A673 (cell line): Measurements from ENCODE around the gene TES. TPM values are rescaled to one million over a fixed set of nuclear protein-coding genes. Genes with fewer than 3 reads are reported as not detected.

Experiments used
- BruUV-seq: library from RNA; stranded (reverse); fragments of 400-500 nt; replicated peaks from 2 replicates; lab custom pipeline; 2021; lab: Mats Ljungman, UMichigan
- CTCF ChIA-PET: fragments of 300-600 bp; sonication (Branson Sonifier 250); formaldehyde crosslinking; loops from one replicate; lab custom pipeline; 2022; ENCODE audit warnings: antibody characterized with exemption; lab: Charles Lee
- POLR2A ChIA-PET: fragments of 300-600 bp; sonication (Branson Sonifier 250); formaldehyde crosslinking; loops from one replicate; lab custom pipeline; 2022; ENCODE audit warnings: antibody characterized with exemption; ENCODE audit not compliant: low non-redundant PET; lab: Charles Lee
- DNase-seq: peaks from one replicate; pipeline ENCODE4 v3.0.0-alpha.2; 2015; ENCODE audit warnings: low spot score
- H3K27ac ChIP-seq: fragments of 200-600 bp; sonication (generic); 2 replicates; pipeline ENCODE4 v1.5.1; 2016; ENCODE audit warnings: mixed run types, low read depth, mild to moderate bottlenecking, mixed read lengths, antibody characterized with exemption, low read length; ENCODE audit not compliant: poor library complexity, severe bottlenecking
- H3K27me3 ChIP-seq: fragments of 200-600 bp; sonication (generic); replicated peaks from 2 replicates; pipeline ENCODE4 v1.6.1; 2017; ENCODE audit warnings: mixed run types, low read depth, mild to moderate bottlenecking, mixed read lengths, antibody characterized with exemption, low read length; ENCODE audit not compliant: insufficient read depth, poor library complexity
- H3K36me3 ChIP-seq: fragments of 200-600 bp; sonication (generic); 2 replicates; pipeline ENCODE4 v1.6.1; 2016; ENCODE audit warnings: mixed run types, mild to moderate bottlenecking, mixed read lengths, antibody characterized with exemption, low read length; ENCODE audit not compliant: insufficient read depth, poor library complexity, severe bottlenecking
- H3K4me1 ChIP-seq: fragments of 200-600 bp; sonication (generic); 2 replicates; pipeline ENCODE4 v1.6.1; 2017; ENCODE audit warnings: mixed run types, mild to moderate bottlenecking, mixed read lengths, antibody characterized with exemption, low read length; ENCODE audit not compliant: insufficient read depth, poor library complexity, severe bottlenecking
- H3K4me3 ChIP-seq: fragments of 200-600 bp; sonication (generic); 2 replicates; pipeline ENCODE4 v1.5.1; 2016; ENCODE audit warnings: low read depth, mixed run types, mild to moderate bottlenecking, mixed read lengths, low read length; ENCODE audit not compliant: poor library complexity, severe bottlenecking
- H3K9me3 ChIP-seq: fragments of 200-600 bp; sonication (generic); 2 replicates; pipeline ENCODE4 v1.6.1; 2016; ENCODE audit warnings: mixed run types, low read depth, mild to moderate bottlenecking, mixed read lengths, antibody characterized with exemption, low read length; ENCODE audit not compliant: poor library complexity, severe bottlenecking
- CTCF ChIP-seq: fragments of 300-800, 200-600 bp; sonication (generic); conservative IDR thresholded peaks from 2 replicates; pipeline ENCODE4 v1.5.1; 2017; ENCODE audit warnings: low read depth, mild to moderate bottlenecking, antibody characterized with exemption, low read length, moderate library complexity, mixed read lengths
- EZH2 ChIP-seq: fragments of 200-600 bp; sonication (generic); IDR thresholded peaks from 2 replicates; pipeline ENCODE4 v1.6.1; 2017; ENCODE audit warnings: borderline replicate concordance, low read depth, mild to moderate bottlenecking, mixed read lengths, antibody characterized with exemption, low read length; ENCODE audit not compliant: poor library complexity, severe bottlenecking
- intact Hi-C: fragments of 100-400 bp; cut with micrococcal nuclease; formaldehyde crosslinking; loops from one replicate; pipeline ENCODE4 v1.10.0; 2022; ENCODE audit not compliant: unreplicated experiment
- total RNA-seq: library from RNA; stranded (reverse); gene quantifications from 2 replicates; pipeline ENCODE4 v1.2.3, GENCODE V29; 2021

Gene TES
- total RNA-seq, 1 experiment from 2014 or later: 121 TPM

GRCh38 chr7:116170180-116170579 lies 40.2 kb upstream of the TES start:
- Histone ChIP-seq H3K27me3 (no peaks in the 10 kb centered on the region), H3K9me3 (peaks cover 7% of the 10 kb centered on the region), H3K36me3 (no peaks in the 10 kb centered on the region), H3K4me1 (peaks cover 11% of the 10 kb centered on the region), H3K27ac (no peak overlapping the region), H3K4me3 (no peak overlapping the region)
- POLR2A ChIA-PET: no interaction called here
- no TSS peak for BruUV-seq
- no peak for DNase-seq
- no peak for TF ChIP-seq CTCF
- no peak for TF ChIP-seq EZH2
- CTCF ChIA-PET: interaction anchor here (1.2 kb wide), 1 partner anchor 10 kb away, joined by 3 read pairs; no protein-coding TSS in a partner anchor
- intact Hi-C loops: loop anchor here (5.0 to 10.0 kb wide), 2 partner anchors 352 to 505 kb away; partner anchors contain the start of gene MET

- ChIA-PET POLR2A (interaction anchor here (0.5 kb wide), 1 partner anchor 525 kb away, joined by 5 read pairs; no protein-coding TSS in a partner anchor), CTCF (interaction anchor here (1.0 kb wide), 1 partner anchor 417 kb away, joined by 4 read pairs; no protein-coding TSS in a partner anchor)
- no peak for TF ChIP-seq EZH2
- no peak for TF ChIP-seq CTCF
- DNase-seq: no peak
- H3K9me3 ChIP-seq: peaks cover 11% of the 10 kb centered on the region
- no peaks in the 10 kb centered on the region for H3K27me3 ChIP-seq
- intact Hi-C loops: loop anchor here (5.0 to 10.0 kb wide), 2 partner anchors 351 to 504 kb away; partner anchors contain the start of gene MET
- BruUV-seq: no TSS peak
- no peak overlapping the region for H3K27ac ChIP-seq
- H3K4me3 ChIP-seq: no peak overlapping the region
- H3K4me1 ChIP-seq: peaks cover 4% of the 10 kb centered on the region
- H3K36me3 ChIP-seq: no peaks in the 10 kb centered on the region
Measured at GRCh38 chr7:116171094-116171493, 39.2 kb upstream of the TES start.

- Histone ChIP-seq H3K27ac (no peak overlapping the region), H3K4me1 (peaks cover 4% of the 10 kb centered on the region)
Measured at GRCh38 chr7:116172353-116172752, 38.0 kb upstream of the TES start.

More at GRCh38 chr7:116172353-116172752, 38.0 kb upstream of the TES start:
- CTCF ChIA-PET: no interaction called here
- no peak for DNase-seq
- no peak for TF ChIP-seq EZH2
- TF ChIP-seq CTCF: no peak
- H3K27me3 ChIP-seq: no peaks in the 10 kb centered on the region
- peaks cover 11% of the 10 kb centered on the region for H3K9me3 ChIP-seq
- POLR2A ChIA-PET: no interaction called here
- no TSS peak for BruUV-seq
- H3K4me3 ChIP-seq: no peak overlapping the region
- no peaks in the 10 kb centered on the region for H3K36me3 ChIP-seq
- intact Hi-C loops: loop anchor here (2.0 to 10.0 kb wide), 5 partner anchors 34 to 636 kb away; partner anchors contain the start of gene MET
